Mesenchymal stem cell (in vitro differentiated cells and primary cell): ENCODE measurements around the gene NRIP2. TPM values are rescaled to one million over a fixed set of nuclear protein-coding genes. Genes with fewer than 3 reads are reported as not detected.

Source experiments
- DNase-seq: peaks from one replicate; pipeline ENCODE4 v3.0.0-alpha.2; 2013
- H2AFZ ChIP-seq: one replicate; pipeline ENCODE4 v1.6.1; 2013; ENCODE audit warnings: low read depth, mild to moderate bottlenecking, control low read depth, inconsistent platforms, low read length, moderate library complexity
- H2AK5ac ChIP-seq: 2 replicates; pipeline ENCODE4 v1.6.1; 2013; ENCODE audit warnings: low read length, moderate library complexity, mild to moderate bottlenecking, inconsistent platforms; ENCODE audit not compliant: severe bottlenecking
- H2BK120ac ChIP-seq: one replicate; pipeline ENCODE4 v1.6.1; 2013; ENCODE audit warnings: low read depth, mild to moderate bottlenecking, inconsistent platforms, low read length, moderate library complexity
- H2BK12ac ChIP-seq, 2 experiments: one replicate each; pipeline ENCODE4 v1.6.1; 2013; ENCODE audit warnings: inconsistent platforms in 2 of 2, low read length in 2 of 2, mild to moderate bottlenecking in 2 of 2, moderate library complexity in 2 of 2, control low read depth in 1 of 2
- H2BK15ac ChIP-seq: one replicate; pipeline ENCODE4 v1.6.1; 2013; ENCODE audit warnings: mild to moderate bottlenecking, low read depth, inconsistent platforms; ENCODE audit not compliant: poor library complexity, severe bottlenecking
- H2BK5ac ChIP-seq: 2 replicates; pipeline ENCODE4 v1.6.1; 2013; ENCODE audit warnings: low read depth, mild to moderate bottlenecking, low read length, control low read depth, inconsistent platforms; ENCODE audit not compliant: poor library complexity, severe bottlenecking
- H3K14ac ChIP-seq, 2 experiments: one replicate each; pipeline ENCODE4 v1.6.1; 2013; ENCODE audit warnings: inconsistent platforms in 2 of 2, low read length in 2 of 2, control low read depth in 1 of 2, mild to moderate bottlenecking in 1 of 2, moderate library complexity in 1 of 2
- H3K18ac ChIP-seq, 2 experiments: one replicate each; pipeline ENCODE4 v1.6.1; 2013; ENCODE audit warnings: inconsistent platforms in 2 of 2, low read length in 2 of 2, control low read depth in 1 of 2, low read depth in 1 of 2, mild to moderate bottlenecking in 1 of 2
- H3K23ac ChIP-seq, 2 experiments: one replicate each; pipeline ENCODE4 v1.6.1; 2013; ENCODE audit warnings: inconsistent platforms in 2 of 2, low read length in 2 of 2, mild to moderate bottlenecking in 2 of 2, moderate library complexity in 2 of 2, control low read depth in 1 of 2
- H3K27ac ChIP-seq: 2 replicates; pipeline ENCODE4 v1.5.1; 2013; ENCODE audit warnings: mild to moderate bottlenecking, moderate library complexity, low read length, control low read depth, inconsistent platforms; ENCODE audit not compliant: poor library complexity, severe bottlenecking
- H3K27me3 ChIP-seq, 2 experiments: 2 replicates each; pipeline versions ENCODE4 v1.6.1 to v1.7.0; 2013; ENCODE audit warnings: low read length in 2 of 2, mild to moderate bottlenecking in 2 of 2, moderate library complexity in 2 of 2, control low read depth in 1 of 2, inconsistent platforms in 1 of 2; ENCODE audit not compliant: control insufficient read depth in 1 of 2, insufficient read depth in 1 of 2
- H3K36me3 ChIP-seq, 2 experiments: 2 replicates each; pipeline versions ENCODE4 v1.6.1 to v1.7.0; 2013; ENCODE audit warnings: low read length in 2 of 2, control low read depth in 1 of 2, inconsistent platforms in 1 of 2, low read depth in 1 of 2, mild to moderate bottlenecking in 1 of 2; ENCODE audit not compliant: insufficient read depth in 2 of 2, control insufficient read depth in 1 of 2
- H3K4ac ChIP-seq, 2 experiments: one replicate each; pipeline ENCODE4 v1.6.1; 2013; ENCODE audit warnings: inconsistent platforms in 2 of 2, low read length in 2 of 2, mild to moderate bottlenecking in 2 of 2, moderate library complexity in 2 of 2, control low read depth in 1 of 2, low read depth in 1 of 2
- H3K4me1 ChIP-seq: 2 replicates; pipeline ENCODE4 v1.6.1; 2013; ENCODE audit warnings: low read depth, low read length, control low read depth; ENCODE audit not compliant: control insufficient read depth, insufficient read depth
- H3K4me2 ChIP-seq: 2 replicates; pipeline ENCODE4 v1.6.1; 2013; ENCODE audit warnings: low read length, mild to moderate bottlenecking, inconsistent platforms; ENCODE audit not compliant: poor library complexity, severe bottlenecking
- H3K4me3 ChIP-seq, 2 experiments: 2 replicates each; pipeline versions ENCODE4 v1.5.1 to v1.7.0; 2013; ENCODE audit warnings: low read length in 2 of 2, mild to moderate bottlenecking in 2 of 2, control low read depth in 1 of 2, low read depth in 1 of 2; ENCODE audit not compliant: insufficient read depth in 1 of 2
- H3K79me1 ChIP-seq: replicated peaks from 2 replicates; pipeline ENCODE4 v1.6.1; 2013; ENCODE audit warnings: mild to moderate bottlenecking, control low read depth, low read length, inconsistent platforms; ENCODE audit not compliant: poor library complexity, severe bottlenecking
- H3K9ac ChIP-seq: 2 replicates; pipeline ENCODE4 v1.7.0; 2013; ENCODE audit warnings: mild to moderate bottlenecking, low read length, moderate library complexity
- H3K9me3 ChIP-seq: 2 replicates; pipeline ENCODE4 v1.7.0; 2013; ENCODE audit warnings: mild to moderate bottlenecking, low read length; ENCODE audit not compliant: control insufficient read depth
- H4K8ac ChIP-seq: one replicate; pipeline ENCODE4 v1.6.1; 2013; ENCODE audit warnings: inconsistent platforms, mild to moderate bottlenecking, low read length, moderate library complexity
- H4K91ac ChIP-seq: one replicate; pipeline ENCODE4 v1.6.1; 2013; ENCODE audit warnings: mild to moderate bottlenecking, low read length, inconsistent platforms
- WGBS: methylation state at CpG from one replicate; pipeline ENCODE4 v1.1.7; 2013; ENCODE audit warnings: mixed read lengths; 5-methylcytosine and 5-hydroxymethylcytosine counted together
- polyA plus RNA-seq, 2 experiments: library from polyadenylated mRNA; stranded (reverse); fragments of 200-250 nt; gene quantifications; one replicate each; pipeline ENCODE4 v1.2.3, GENCODE V29; 2013

The NRIP2 gene, protein sequence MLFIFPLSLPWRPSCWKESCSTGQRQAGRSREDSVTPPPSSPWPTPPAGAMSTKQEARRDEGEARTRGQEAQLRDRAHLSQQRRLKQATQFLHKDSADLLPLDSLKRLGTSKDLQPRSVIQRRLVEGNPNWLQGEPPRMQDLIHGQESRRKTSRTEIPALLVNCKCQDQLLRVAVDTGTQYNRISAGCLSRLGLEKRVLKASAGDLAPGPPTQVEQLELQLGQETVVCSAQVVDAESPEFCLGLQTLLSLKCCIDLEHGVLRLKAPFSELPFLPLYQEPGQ
- 0.06 TPM for polyA plus RNA-seq (2013, experiment 1 of 2)
- 0.04 TPM for polyA plus RNA-seq (2013, experiment 2 of 2)

DNA sequence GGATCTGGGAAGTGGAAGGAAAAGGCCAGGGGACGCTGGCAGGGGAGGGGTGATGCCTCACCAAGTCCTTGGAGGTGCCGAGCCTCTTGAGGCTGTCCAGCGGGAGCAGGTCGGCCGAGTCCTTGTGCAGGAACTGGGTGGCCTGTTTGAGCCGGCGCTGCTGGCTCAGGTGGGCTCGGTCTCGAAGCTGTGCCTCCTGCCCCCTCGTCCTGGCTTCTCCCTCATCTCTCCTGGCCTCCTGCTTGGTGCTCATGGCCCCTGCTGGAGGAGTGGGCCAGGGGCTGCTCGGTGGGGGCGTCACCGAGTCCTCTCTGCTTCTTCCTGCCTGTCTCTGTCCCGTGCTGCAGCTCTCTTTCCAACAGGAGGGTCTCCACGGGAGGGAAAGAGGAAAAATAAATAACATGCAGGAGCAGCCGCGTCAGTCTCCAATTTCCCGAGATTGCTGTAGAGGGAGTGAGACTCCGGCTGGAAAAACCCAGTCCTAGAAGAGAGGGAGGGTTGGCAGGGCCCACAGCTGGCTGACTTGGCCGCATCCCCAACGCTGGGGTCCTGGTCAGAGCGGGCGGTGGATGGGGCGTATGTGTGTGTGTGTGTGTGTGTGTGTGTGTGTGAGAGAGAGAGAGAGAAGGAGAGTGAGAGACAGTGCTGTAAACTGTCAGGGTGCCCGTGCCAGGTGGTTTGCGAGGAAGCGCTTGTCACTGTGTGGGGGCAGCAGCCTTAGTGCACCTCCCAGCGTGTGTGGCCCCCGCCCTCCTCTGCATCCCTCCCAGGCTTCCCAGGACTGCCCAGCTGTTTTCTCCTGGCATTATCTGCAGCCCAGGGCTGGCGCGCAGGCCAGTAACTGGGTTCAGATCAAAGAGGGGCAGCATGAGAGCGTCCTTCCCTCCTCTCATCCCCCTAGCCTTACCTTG, at the start of gene NRIP2:
NRIP2 (minus strand) TSS at position 455 of the 911 bp plus-strand sequence; CDS start at position 403, 52 bp downstream.
- H3K18ac ChIP-seq, result peak within 1 kb of the TSS in 1 of 2 experiments; percentile 38
- H3K4me1 ChIP-seq, result peaks cover 10% of the 10 kb centered on the region
- no peaks in the 10 kb centered on the region for H3K9me3 ChIP-seq
- H3K4me3 ChIP-seq, result peak within 1 kb of the TSS in 1 of 2 experiments; percentile 54
- H2BK120ac ChIP-seq, result no peak within 1 kb of the TSS
- peak; percentile 69 for DNase-seq
- peak within 1 kb of the TSS in 1 of 2 experiments; percentile 55 for H3K14ac ChIP-seq
- no peaks in the 10 kb centered on the region for H3K79me1 ChIP-seq
- peaks cover 7 to 11% of the 10 kb centered on the region in 2 experiments for H3K36me3 ChIP-seq
- H4K91ac ChIP-seq, result peak within 1 kb of the TSS; percentile 6
- H2BK5ac ChIP-seq, result no peak within 1 kb of the TSS
- H3K23ac ChIP-seq, result no peak within 1 kb of the TSS
- peaks cover 20 to 31% of the 10 kb centered on the region in 2 experiments for H3K27me3 ChIP-seq
- peak within 1 kb of the TSS; percentile 60 for H2BK15ac ChIP-seq
- H2AFZ ChIP-seq, result peak within 1 kb of the TSS; percentile 32
- no peak within 1 kb of the TSS for H3K27ac ChIP-seq
- no peak within 1 kb of the TSS for H2AK5ac ChIP-seq
- H4K8ac ChIP-seq, result peak within 1 kb of the TSS; percentile 53
- H3K4ac ChIP-seq, result no peak within 1 kb of the TSS
- 36% methylated on average over 31 of the region's 32 CpGs for WGBS
- peak within 1 kb of the TSS; percentile 41 for H3K4me2 ChIP-seq
- peak within 1 kb of the TSS; percentile 12 for H3K9ac ChIP-seq
- no peak within 1 kb of the TSS for H2BK12ac ChIP-seq

DNA sequence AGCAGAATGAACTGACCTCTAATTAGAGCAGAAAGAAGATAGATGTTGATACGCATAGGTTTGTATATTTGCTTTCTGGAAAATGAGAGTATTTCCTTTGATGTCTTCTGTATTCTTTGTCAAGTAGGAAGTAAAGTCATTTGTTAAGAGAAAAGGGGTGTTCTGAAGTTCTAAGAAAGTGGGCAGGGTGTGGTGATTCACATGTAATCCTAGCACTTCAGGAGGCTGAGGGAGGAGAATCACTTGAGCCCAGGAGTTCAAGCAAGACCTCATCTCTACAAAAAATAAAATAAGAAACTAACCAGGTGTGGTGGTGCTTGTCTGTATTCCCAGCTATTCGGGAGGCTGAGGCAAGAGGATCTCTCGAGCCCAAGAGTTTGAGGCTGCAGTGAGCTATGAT, 45.0 kb upstream of the NRIP2 start:
- peak overlapping the region; percentile 0 for H3K9ac ChIP-seq
- no peak overlapping the region for H3K27ac ChIP-seq
- H3K4me3 ChIP-seq, result no peak overlapping the region
- peaks cover 19% of the 10 kb centered on the region for H3K79me1 ChIP-seq
- H2BK5ac ChIP-seq, result no peak overlapping the region
- no peaks in the 10 kb centered on the region for H3K27me3 ChIP-seq
- no peak overlapping the region for H3K18ac ChIP-seq
- H3K4me1 ChIP-seq, result peaks cover 10% of the 10 kb centered on the region
- H2BK15ac ChIP-seq, result no peak overlapping the region
- no peak overlapping the region for H2BK120ac ChIP-seq
- H4K91ac ChIP-seq, result no peak overlapping the region
- 100% methylated on average over 3 of the region's 3 CpGs for WGBS
- no peak overlapping the region for H2AK5ac ChIP-seq
- H3K23ac ChIP-seq, result no peak overlapping the region
- no peak for DNase-seq
- H3K14ac ChIP-seq, result no peak overlapping the region
- H3K36me3 ChIP-seq, result peaks cover 0 to 8% of the 10 kb centered on the region in 2 experiments
- no peak overlapping the region for H2AFZ ChIP-seq
- no peak overlapping the region for H3K4me2 ChIP-seq
- no peak overlapping the region for H3K4ac ChIP-seq
- no peaks in the 10 kb centered on the region for H3K9me3 ChIP-seq
- H4K8ac ChIP-seq, result no peak overlapping the region
- no peak overlapping the region for H2BK12ac ChIP-seq

DNA sequence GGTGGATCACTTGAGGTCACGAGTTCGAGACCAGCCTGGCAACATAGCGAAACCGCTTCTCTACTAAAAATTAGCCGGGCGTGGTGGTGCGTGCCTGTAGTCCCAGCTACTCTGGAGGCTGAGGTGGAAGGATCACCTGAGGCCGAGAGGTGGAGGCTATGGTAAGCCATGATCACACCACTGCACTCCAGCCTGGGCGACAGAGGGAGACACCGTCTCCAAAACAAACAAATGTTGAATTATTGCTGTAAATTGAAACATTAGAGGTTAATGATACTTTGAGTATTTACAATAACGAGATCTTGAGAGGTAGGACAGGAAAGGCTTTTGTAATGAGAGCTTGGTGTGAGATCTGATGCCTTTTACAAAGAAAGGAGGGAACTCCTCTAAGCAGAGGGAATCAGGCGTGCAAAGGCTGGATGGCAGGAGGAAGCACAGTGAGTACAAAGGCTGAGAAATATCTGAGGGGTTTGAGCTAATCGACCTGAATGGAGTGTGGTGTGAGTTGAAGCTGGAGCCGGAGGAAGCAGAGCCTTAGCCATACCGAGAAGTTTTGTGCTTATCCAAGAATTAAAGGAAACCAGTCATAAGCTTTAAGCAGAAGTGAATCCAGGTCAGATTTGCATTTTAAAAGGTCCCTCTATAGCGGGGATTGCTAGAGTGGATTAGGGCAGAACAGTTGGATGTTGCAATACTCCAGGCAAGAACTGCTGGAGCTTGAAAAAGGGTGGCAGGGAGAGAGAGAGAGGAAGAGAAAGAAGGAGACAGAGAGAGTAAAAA, 43.3 kb upstream of the NRIP2 start:
- WGBS, result 49% methylated on average over 14 of the region's 16 CpGs
- peak overlapping the region; percentile 99 for H3K9ac ChIP-seq
- H3K14ac ChIP-seq, result no peak overlapping the region
- H2BK12ac ChIP-seq, result no peak overlapping the region
- peak overlapping the region; percentile 18 for H3K27ac ChIP-seq
- no peak overlapping the region for H2BK120ac ChIP-seq
- H3K4me1 ChIP-seq, result peaks cover 10% of the 10 kb centered on the region
- no peaks in the 10 kb centered on the region for H3K27me3 ChIP-seq
- peak overlapping the region in 1 of 2 experiments; percentile 38 for H3K4ac ChIP-seq
- no peaks in the 10 kb centered on the region for H3K9me3 ChIP-seq
- H3K4me2 ChIP-seq, result peak overlapping the region; percentile 68
- H2BK15ac ChIP-seq, result no peak overlapping the region
- peaks cover 0 to 5% of the 10 kb centered on the region in 2 experiments for H3K36me3 ChIP-seq
- peaks cover 22% of the 10 kb centered on the region for H3K79me1 ChIP-seq
- H4K8ac ChIP-seq, result peak overlapping the region; percentile 57
- H2AK5ac ChIP-seq, result no peak overlapping the region
- H2BK5ac ChIP-seq, result no peak overlapping the region
- no peak overlapping the region for H2AFZ ChIP-seq
- DNase-seq, result peak; percentile 70
- no peak overlapping the region for H4K91ac ChIP-seq
- H3K23ac ChIP-seq, result no peak overlapping the region
- peak overlapping the region in 1 of 2 experiments; percentile 99 for H3K4me3 ChIP-seq
- peak overlapping the region; percentile 26 to 72 for H3K18ac ChIP-seq
